ENCODE data around the gene ZMIZ1. TPM values are rescaled to one million over a fixed set of nuclear protein-coding genes. Genes with fewer than 3 reads are reported as not detected.

The ZMIZ1 gene
- polyA plus RNA-seq, 3 donors: 3.3 to 64.6 (median 8.9) TPM

DNA sequence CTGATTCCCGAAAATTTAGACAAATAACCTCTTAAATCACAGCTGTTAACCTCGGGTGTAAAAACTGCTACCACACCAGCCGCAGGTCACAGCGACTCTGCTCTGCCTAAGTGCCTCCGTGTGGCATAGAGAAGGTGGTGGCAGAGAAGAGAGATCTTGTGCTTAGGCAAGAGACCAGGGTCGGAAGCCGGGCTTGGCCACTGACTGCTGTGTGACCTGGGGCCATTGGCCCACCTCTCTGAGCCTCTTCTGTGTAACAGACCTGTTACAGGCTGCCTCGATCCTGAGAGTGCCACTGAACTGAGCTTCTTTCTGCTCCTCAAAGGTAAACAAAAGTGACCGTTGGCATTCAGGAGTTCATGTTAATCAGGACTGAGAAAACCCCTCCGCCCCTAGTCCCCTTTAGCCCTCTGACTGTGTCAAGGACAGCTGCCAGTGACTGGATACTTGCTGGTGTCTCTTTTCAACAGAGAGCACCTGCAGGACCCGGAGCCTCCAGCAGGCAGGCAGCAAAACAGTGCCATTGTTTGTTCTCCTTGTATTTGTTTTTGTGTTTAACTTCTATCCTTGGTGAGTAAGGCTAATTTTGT is 36.5 kb downstream of the ZMIZ1 start:
- TF ChIP-seq, protein P1, sequence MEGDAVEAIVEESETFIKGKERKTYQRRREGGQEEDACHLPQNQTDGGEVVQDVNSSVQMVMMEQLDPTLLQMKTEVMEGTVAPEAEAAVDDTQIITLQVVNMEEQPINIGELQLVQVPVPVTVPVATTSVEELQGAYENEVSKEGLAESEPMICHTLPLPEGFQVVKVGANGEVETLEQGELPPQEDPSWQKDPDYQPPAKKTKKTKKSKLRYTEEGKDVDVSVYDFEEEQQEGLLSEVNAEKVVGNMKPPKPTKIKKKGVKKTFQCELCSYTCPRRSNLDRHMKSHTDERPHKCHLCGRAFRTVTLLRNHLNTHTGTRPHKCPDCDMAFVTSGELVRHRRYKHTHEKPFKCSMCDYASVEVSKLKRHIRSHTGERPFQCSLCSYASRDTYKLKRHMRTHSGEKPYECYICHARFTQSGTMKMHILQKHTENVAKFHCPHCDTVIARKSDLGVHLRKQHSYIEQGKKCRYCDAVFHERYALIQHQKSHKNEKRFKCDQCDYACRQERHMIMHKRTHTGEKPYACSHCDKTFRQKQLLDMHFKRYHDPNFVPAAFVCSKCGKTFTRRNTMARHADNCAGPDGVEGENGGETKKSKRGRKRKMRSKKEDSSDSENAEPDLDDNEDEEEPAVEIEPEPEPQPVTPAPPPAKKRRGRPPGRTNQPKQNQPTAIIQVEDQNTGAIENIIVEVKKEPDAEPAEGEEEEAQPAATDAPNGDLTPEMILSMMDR (IDR thresholded peaks at IDR 0.05): no peak
- H3K4me1 Mint-ChIP-seq: peaks cover 67% of the 10 kb centered on the region
- Histone ChIP-seq H3K4me1 (ENCODE audit: control insufficient read depth in 1 of 2, insufficient read depth in 2 of 2, low read length in 2 of 2) (peaks cover 45 to 51% of the 10 kb centered on the region in 2 donors), H3K4me2 (replicated peaks; ENCODE audit: extremely low read depth, low read length, poor library complexity, severe bottlenecking) (no peak overlapping the region), H3K4me3 (replicated peaks in 1 of 3; ENCODE audit: low read depth in 2 of 3, low read length in 3 of 3) (no peak overlapping the region), H3K9ac (ENCODE audit: insufficient read depth, low read length, poor library complexity, severe bottlenecking) (no peak overlapping the region), H3K79me2 (ENCODE audit: insufficient read depth, low read length) (peaks cover 99% of the 10 kb centered on the region), H4K20me1 (ENCODE audit: insufficient read depth, low read length) (peaks cover 100% of the 10 kb centered on the region), H3K36me3 (replicated peaks in 1 of 2; ENCODE audit: control insufficient read depth in 1 of 2, insufficient read depth in 2 of 2, low read length in 2 of 2) (peaks cover under 1 to 7% of the 10 kb centered on the region in 2 donors), H2AFZ (ENCODE audit: insufficient read depth, low read depth, low read length, poor library complexity, severe bottlenecking) (no peak overlapping the region), H3K27me3 (ENCODE audit: control insufficient read depth in 2 of 2, insufficient read depth in 2 of 2, low read length in 2 of 2) (no peaks in the 10 kb centered on the region), H3K9me3 (replicated peaks in 1 of 2; ENCODE audit: control insufficient read depth in 1 of 2, insufficient read depth in 1 of 2, low read length in 2 of 2) (no peaks in the 10 kb centered on the region), H3K27ac (ENCODE audit: low read depth in 1 of 2, low read length in 2 of 2) (no peak overlapping the region)
- H3K27me3 Mint-ChIP-seq (ENCODE audit: low read depth in 3 of 3): peaks cover 0 to 6% (median 0%) of the 10 kb centered on the region in 3 donors
- peaks cover 6 to 18% of the 10 kb centered on the region in 2 donors for H3K36me3 Mint-ChIP-seq
- H3K4me3 Mint-ChIP-seq: no peak overlapping the region
- no peak for DNase-seq
- H3K27ac Mint-ChIP-seq: no peak overlapping the region
- intact Hi-C loops (cut with micrococcal nuclease): no loop called here
- 72% methylated on average over 6 of the region's 11 CpGs for WGBS (ENCODE audit: insufficient coverage)
- H3K9me3 Mint-ChIP-seq: no peaks in the 10 kb centered on the region

DNA sequence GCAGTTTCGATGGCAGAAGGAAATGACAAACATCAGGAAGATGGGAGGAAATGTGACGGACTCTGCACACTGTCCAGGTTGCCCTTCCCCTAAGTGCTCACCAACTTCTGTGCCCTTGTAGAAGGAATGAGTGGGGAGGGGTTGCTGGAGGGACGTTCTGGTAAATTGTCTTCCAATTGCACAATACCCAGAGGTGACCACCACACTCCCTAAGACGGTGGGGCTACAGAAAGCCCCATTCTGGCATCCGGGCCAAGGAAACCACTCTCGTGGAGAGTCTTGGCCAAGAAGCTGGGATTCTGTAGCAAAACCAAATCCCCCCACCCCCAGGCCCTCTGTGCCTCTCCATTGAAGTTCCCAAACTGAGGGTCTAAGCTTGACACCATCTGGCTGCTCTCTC is 37.1 kb downstream of the ZMIZ1 start:
- TF ChIP-seq, protein P1 (IDR thresholded peaks at IDR 0.05): no peak
- H3K4me2 ChIP-seq (replicated peaks; ENCODE audit: extremely low read depth, low read length, poor library complexity, severe bottlenecking): no peak overlapping the region
- Mint-ChIP-seq H3K27me3 (ENCODE audit: low read depth in 3 of 3) (peaks cover 0 to 6% (median 0%) of the 10 kb centered on the region in 3 donors), H3K9me3 (no peaks in the 10 kb centered on the region), H3K4me3 (no peak overlapping the region), H3K36me3 (peaks cover 12 to 24% of the 10 kb centered on the region in 2 donors), H3K4me1 (peaks cover 62% of the 10 kb centered on the region), H3K27ac (peak overlapping the region in 1 of 7 donors; percentile 23)
- no peak overlapping the region for H3K4me3 ChIP-seq (replicated peaks in 1 of 3; ENCODE audit: low read depth in 2 of 3, low read length in 3 of 3)
- no peaks in the 10 kb centered on the region for H3K27me3 ChIP-seq (ENCODE audit: control insufficient read depth in 2 of 2, insufficient read depth in 2 of 2, low read length in 2 of 2)
- no peak overlapping the region for H3K9ac ChIP-seq (ENCODE audit: insufficient read depth, low read length, poor library complexity, severe bottlenecking)
- peaks cover 45 to 51% of the 10 kb centered on the region in 2 donors for H3K4me1 ChIP-seq (ENCODE audit: control insufficient read depth in 1 of 2, insufficient read depth in 2 of 2, low read length in 2 of 2)
- H3K36me3 ChIP-seq (replicated peaks in 1 of 2; ENCODE audit: control insufficient read depth in 1 of 2, insufficient read depth in 2 of 2, low read length in 2 of 2): peaks cover 5 to 13% of the 10 kb centered on the region in 2 donors
- no peak overlapping the region for H3K27ac ChIP-seq (ENCODE audit: low read depth in 1 of 2, low read length in 2 of 2)
- H3K9me3 ChIP-seq (replicated peaks in 1 of 2; ENCODE audit: control insufficient read depth in 1 of 2, insufficient read depth in 1 of 2, low read length in 2 of 2): no peaks in the 10 kb centered on the region
- peaks cover 99% of the 10 kb centered on the region for H3K79me2 ChIP-seq (ENCODE audit: insufficient read depth, low read length)
- WGBS (ENCODE audit: insufficient coverage): 7% methylated on average over 4 of the region's 6 CpGs
- H4K20me1 ChIP-seq (ENCODE audit: insufficient read depth, low read length): peaks cover 100% of the 10 kb centered on the region
- intact Hi-C loops (cut with micrococcal nuclease): no loop called here
- no peak for DNase-seq
- H2AFZ ChIP-seq (ENCODE audit: insufficient read depth, low read depth, low read length, poor library complexity, severe bottlenecking): no peak overlapping the region
